WI38 (cell line): Measurements from ENCODE around the gene FAM193A.

Experiments used
- H3K4me3 ChIP-seq: 2 replicates; pipeline ENCODE4 v1.5.1; 2011; ENCODE audit warnings: low read depth, mild to moderate bottlenecking, control low read depth, low read length
- TF ChIP-seq, protein P1 (sequence below): IDR thresholded peaks from 2 replicates; pipeline ENCODE4 v1.5.1; 2012; ENCODE audit warnings: low read depth, mild to moderate bottlenecking, control low read depth, low read length

Gene FAM193A

GRCh38 chr4:2536193-2537010 is at the start of gene FAM193A:
FAM193A (plus strand) TSS chr4:2536647; CDS start chr4:2536916, 269 bp downstream.
- H3K4me3 ChIP-seq = peak within 1 kb of the TSS; percentile 73
- TF ChIP-seq, protein P1, sequence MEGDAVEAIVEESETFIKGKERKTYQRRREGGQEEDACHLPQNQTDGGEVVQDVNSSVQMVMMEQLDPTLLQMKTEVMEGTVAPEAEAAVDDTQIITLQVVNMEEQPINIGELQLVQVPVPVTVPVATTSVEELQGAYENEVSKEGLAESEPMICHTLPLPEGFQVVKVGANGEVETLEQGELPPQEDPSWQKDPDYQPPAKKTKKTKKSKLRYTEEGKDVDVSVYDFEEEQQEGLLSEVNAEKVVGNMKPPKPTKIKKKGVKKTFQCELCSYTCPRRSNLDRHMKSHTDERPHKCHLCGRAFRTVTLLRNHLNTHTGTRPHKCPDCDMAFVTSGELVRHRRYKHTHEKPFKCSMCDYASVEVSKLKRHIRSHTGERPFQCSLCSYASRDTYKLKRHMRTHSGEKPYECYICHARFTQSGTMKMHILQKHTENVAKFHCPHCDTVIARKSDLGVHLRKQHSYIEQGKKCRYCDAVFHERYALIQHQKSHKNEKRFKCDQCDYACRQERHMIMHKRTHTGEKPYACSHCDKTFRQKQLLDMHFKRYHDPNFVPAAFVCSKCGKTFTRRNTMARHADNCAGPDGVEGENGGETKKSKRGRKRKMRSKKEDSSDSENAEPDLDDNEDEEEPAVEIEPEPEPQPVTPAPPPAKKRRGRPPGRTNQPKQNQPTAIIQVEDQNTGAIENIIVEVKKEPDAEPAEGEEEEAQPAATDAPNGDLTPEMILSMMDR = no peak

GRCh38 chr4:2486981-2487380 is 49.5 kb upstream of the FAM193A start:
- TF ChIP-seq, protein P1 = no peak
- no peak overlapping the region for H3K4me3 ChIP-seq

GRCh38 chr4:2487632-2488031 is 48.8 kb upstream of the FAM193A start:
- H3K4me3 ChIP-seq = no peak overlapping the region
- TF ChIP-seq, protein P1 = no peak

DNA sequence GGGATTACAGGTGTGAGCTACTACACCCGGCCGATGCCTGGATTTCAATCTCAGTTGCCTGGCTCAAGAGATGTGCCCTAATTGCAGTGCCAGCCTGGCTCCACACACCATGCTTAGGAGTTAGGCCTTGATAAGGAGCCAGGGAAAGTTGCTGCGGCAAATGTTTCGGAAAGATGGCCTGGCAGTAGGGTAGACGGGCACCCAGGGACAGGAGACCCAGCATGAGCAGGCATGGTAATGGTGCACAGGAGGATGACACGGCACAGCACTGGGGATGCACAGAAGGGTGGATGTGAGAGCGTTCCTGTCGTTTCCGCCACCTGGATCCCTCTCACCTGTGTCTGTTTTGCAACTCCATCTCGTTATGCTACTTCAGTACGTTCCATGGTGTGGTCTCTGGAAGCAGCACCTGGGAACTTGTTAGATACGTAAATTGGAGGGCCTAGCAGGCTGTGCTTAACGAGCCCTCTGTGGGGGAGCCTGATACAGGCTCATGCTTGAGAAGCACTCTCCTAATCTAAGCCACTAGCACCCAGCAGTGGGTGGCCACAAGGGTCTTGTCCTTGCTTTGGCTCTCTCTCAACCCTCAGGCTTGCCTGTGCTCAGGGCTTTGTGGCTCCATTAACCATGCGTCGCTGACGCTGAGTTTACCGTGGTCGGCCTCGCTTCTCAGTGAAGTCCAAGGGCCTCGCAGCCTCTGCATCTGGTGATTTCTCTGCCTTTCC is 47.2 kb upstream of the FAM193A start:
- no peak overlapping the region for H3K4me3 ChIP-seq
- TF ChIP-seq, protein P1 = no peak

DNA sequence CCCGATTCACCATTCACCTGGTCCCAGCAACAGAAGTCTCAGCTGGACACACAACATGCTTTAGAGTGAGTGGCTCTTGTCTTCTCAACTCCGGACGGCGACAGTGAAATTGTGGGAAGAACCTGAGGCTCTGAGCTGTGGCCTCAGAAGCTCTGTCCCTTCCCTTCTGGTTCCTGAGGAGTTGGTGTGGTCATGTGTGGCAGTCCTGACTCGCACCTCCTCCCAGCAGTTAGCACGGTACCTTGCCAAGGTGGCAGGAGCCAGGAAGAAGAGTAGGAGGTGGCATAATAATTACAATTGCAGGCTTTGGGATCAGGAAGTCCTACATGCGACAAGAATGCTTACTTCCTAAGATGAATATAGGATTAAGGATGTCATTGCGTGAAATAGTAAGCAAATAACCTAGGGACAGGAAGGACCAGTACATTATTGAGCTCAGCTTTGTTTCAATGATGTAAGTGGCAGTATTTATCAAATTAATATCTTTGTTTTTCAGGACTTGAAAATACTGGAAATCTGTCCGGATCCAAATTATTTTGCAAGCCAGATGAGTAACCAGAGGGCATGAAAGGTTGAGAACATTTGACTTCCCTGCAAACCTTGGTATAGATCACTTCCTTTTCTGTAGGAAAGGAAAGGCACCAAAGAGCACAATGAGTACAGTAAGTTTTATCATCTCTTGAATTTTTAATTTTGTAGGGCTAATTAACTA is 46.5 kb upstream of the FAM193A start:
- TF ChIP-seq, protein P1 = no peak
- no peak overlapping the region for H3K4me3 ChIP-seq

- TF ChIP-seq, protein P1 = no peak
- no peak overlapping the region for H3K4me3 ChIP-seq
Observed at GRCh38 chr4:2492970-2493369, 43.5 kb upstream of the FAM193A start.

- TF ChIP-seq, protein P1 = no peak
- no peak overlapping the region for H3K4me3 ChIP-seq
Observed at GRCh38 chr4:2494992-2495391, 41.5 kb upstream of the FAM193A start.
